HG02840 (cell line): ENCODE measurements around the gene IGSF8.

ENCODE experiments used
- ATAC-seq: cut with Tn5 transposase; IDR thresholded peaks from one replicate; pipeline ENCODE4 v1.9.1; 2021; ENCODE audit warnings: mild to moderate bottlenecking, moderate library complexity, moderate number of reproducible peaks; ENCODE audit not compliant: unreplicated experiment, low FRiP score

Gene IGSF8

DNA sequence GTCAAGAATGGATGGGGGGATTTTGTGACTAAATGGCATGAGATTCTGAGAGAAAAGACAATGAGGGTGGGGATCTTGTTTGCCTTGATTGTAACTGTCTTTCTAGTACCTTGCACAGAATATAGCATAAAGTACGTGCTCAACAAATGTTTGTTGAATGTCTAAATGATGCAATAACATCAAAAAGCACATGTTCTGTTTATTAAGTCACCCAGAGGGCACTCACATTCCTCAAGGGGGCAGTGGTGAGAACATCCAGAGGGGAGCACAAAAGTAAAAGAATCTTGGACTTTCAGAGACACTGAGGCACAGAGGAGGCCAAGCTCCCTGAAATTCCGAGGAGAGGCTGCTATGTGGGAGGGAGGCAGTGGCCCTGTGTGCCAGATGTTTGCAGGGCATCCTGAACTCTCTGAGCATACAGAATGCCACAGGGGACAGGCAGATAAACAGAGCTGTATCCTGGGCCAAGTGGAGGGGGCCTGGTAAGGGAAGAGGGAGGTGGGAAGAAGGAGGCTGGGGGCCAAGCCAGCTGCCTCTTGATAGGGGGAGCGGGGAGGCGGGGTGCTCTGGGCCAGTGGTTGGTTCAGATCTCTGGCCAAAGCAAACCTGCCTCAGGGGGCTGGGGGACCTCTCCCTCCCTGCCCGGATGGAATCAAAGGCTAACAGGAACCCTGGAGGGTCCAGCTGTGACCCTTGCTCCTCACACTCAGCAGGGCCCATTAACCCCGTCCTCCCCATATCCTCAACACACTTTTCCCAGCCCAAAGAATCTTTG, 10.7 kb upstream of the IGSF8 start:
- no peak for ATAC-seq

DNA sequence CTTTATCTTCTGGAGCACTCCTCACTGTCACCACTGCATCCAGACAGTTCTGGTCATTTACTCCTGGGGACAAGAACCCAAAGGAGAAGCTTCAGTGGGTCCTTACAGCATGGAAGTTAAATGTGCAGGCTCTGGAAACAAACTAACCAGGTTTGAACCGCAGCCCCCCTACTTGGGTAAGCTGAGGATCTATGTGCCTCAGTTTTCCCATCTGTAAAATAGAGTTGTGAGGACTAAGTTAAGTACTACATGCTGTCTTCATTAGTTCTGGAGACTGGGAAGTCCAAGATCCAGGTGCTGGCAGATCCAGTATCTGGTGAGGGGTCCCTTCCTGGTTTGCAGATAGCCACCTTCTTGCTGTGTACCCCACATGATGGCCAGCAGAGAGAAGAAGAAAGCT, 9.1 kb upstream of the IGSF8 start:
- ATAC-seq, result no peak

DNA sequence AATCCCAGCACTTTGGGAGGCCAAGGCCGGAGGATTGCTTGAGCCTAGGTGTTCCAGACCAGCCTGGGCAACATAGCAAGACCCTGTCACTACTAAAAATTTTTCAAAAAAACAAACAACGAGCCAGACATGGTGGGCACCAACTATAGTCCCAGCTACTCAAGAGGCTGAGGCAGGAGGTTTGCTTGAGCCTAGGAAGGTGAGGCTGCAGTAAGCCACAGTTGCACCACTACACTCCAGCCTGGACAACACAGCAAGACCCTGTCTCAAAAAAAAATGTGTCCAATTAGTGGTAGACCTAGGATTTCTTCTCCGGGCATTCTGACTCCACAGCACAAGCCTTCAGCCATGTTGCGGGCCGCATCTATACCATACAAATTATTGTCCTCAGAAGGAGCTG, 6.7 kb upstream of the IGSF8 start:
- ATAC-seq, result no peak

DNA sequence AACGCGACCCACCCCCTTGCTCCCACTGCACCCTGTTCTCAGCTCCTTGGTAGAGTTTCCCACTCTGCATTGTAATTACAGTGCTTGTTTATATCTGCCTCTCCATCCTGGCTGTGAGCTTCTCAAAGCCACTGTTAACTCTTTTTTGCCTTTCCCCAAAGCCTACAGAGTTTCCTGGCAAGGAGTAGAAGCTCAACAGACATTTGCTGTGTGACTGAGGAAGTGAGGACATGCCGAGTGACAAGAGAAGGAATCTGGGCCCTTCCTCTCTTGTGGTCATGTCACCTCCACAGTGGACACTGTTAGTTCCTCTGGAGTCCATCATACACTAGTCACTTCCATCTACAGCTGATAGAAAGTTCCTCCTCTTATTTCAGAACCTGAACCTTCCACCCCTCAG, 6.1 kb upstream of the IGSF8 start:
- no peak for ATAC-seq

DNA sequence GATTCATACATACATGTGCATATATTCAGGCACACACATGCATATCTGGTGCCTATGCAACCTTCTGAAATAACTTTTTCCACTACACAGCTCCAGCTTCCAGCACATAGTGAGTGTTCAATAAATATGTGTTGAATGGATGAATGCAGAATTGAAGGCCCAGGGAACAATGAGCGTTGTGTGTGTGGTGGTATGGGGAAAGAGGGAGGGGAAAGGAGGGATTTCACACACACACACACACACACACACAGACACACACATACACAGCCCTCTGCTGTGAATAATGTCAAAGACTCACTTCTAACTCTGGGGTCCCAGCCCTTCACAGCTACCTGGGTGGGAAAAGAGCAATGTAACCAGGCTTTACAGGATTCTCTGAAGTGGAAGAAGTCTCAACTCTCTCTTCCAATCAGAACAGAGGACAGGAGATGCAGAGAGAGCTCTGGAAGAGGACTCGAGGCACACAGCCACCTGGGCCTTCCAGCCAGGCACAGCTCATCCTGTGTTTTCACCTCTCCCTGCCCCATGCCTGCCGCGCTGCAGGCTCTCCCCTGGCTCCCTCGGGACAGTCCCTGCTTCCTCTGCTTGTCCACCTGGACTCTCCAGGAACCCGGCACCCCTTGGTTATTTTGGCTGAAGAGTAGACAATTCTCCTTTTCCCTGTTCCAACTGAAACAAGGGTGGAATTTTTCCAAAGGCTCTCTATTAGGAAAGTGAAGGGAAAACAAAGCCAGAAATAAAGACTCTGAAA, 5.4 kb upstream of the IGSF8 start:
- ATAC-seq, result no peak

DNA sequence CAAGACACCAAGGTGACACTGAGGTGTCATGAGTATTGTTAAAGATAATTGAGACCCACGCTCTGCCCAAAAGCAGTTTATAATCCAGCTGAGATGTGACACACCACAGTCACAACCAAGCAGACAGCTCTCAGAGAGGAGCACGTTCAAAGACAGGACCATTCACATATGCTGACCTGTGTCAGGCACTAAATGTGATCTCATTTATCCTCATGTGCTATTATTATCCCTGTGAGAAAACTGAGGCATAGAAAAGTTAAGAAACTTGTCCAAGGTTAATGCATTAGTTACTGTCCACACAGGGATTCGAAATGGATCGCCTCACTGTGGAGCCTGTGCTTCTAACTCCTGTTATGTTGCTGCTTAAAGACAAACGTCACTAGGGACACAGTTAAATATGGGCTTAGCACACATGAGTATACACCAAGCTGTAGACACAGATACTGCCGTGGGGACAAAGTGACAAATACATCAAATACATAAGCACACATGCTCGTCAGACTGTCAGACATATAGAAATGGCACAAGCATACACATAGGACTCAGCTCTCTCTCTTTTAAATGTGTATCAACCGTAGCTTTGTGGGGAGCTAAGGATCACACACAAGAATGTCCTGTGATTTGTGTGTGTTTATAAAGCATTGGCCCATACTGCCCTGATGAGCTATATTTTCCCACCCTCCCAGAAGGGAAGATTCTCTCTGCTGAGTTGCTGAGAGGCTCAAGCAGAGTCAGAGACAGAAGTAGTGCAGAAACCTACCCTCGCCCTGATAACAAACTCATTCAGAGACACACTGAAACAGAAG, 3.5 kb upstream of the IGSF8 start:
- no peak for ATAC-seq

DNA sequence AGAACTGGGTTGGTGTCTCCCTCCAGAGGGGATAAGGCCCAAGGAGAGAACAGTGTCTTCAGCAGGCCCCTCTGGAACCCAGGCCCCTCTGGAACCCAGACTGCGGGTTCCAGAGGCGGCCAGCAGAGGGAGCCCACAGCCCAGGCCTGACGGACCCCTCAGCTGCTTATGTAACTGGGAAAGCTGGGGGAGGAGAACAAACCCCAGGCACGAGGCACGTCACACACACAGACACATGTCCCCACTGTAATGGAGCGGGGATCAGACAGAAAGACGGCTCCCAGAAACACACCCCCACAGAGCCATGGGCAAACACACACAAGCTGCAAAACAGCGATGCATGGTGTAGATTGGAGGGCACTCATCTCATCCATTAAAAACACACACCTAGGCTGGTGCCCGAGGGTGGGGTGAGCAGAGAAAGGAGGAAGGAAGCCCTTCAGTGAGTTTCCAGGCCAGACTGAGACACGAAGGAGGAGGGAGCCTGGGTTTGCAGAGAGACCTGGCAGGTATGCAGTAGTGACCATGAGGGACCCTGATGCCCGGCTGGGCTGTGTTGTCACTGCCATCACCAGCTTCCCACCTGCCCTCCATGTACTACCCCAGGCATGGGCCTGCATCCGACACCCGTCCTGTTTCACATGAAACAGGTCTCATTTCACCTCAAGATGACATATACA, 2.8 kb upstream of the IGSF8 start:
- no peak for ATAC-seq

DNA sequence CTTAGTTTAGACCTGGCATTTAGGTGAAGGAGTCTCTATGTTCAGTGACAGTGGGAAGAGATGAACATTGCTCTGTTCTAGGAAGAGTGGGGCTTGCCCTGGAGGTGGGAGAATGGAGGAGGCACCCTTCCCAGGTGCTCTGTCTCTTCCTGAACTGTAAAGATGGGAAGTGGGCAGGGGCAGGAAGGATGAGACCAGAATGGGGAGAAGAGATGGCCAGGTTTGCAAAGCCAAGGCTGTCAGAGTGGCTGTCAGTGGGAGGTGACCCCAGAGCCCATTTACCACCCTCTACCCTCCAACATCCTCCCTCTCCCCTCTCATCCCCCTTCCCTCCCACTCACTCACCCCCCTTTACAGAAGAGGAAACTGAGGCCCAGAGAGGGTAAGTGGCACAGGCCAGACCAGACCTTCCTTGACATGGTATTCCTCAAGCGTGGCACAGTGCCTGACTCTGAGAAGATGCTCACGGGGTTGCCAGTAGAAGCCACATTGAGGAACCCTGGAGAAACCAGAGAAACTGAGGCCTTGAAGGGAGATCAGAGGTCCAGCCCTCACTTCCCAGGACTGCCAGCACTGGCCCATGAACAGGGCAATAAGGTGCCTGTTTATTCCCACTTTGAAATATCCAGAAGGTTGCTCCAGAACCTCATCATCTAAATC, 1.4 kb upstream of the IGSF8 start:
- ATAC-seq, result no peak

DNA sequence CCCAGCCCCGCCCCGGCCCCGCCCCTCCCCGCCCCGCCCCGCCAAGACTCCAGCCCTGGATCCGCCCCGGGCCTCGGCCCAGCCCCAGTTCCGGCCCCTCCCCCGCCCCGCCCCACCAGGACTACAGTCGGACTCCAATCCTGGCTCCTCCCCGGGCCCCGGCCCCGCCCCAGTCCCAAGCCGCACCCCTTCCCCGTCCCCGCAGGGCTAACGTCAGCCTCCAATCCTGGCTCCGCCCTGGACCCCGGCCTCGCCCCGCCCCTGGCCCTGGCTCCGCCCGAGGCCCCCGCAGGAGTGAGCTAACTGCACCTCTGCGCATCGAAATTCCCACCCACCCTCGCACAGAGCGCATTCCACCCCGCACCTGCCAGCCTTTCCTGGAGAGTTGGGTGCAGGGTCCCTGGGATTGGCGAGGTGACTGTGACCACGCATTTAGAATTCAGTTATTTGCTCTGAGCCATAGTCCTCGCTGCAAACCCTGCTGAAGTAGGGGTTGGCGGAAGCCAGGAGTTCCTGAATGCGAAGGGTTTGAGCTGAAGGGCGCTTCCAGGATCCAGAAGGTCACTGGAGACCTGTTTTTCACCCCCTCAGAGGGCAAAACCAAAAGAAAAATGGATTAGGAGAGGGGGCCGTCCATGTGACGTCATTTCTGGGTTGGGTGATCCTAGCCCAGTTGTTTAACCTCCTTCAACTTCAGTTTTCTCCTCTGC, 588 bp upstream of the IGSF8 start:
- ATAC-seq, result peak; percentile 77

DNA sequence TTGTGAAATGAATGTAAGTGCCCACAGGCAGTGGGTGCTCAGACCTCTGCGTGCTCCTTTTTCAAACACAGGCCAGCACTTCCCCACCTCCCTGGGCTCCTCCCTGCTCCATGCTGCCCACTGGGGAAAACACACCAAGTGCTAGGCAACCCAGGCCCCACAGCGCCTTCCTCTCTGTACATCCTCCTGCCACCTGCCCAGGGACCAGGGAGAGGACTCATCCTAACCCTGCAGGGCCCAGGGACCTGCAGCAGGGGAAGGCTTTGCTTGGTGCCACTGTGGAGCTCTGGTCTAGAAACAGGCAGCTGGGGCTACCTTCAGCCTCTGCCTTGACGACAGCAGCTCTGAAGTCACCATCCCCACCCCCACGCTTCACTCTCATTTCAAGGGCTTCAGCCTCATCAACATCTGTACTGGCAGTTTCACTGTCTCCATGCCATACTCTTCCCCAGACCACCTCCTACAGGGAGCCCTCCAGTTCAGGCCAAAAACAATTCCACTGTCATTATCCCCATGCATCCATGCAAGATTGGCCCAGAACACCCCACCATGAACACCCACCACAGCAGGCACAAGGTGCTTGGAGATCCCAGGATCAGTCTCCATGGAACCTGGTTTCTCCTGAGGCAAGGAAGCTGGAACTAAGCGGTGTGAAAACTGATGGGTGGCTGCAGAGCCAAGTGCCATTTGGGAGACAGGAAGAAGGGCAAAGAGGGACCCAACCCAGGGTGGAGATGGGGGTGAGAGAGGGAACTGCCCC, 1.1 kb downstream of the IGSF8 start:
- ATAC-seq, result no peak

DNA sequence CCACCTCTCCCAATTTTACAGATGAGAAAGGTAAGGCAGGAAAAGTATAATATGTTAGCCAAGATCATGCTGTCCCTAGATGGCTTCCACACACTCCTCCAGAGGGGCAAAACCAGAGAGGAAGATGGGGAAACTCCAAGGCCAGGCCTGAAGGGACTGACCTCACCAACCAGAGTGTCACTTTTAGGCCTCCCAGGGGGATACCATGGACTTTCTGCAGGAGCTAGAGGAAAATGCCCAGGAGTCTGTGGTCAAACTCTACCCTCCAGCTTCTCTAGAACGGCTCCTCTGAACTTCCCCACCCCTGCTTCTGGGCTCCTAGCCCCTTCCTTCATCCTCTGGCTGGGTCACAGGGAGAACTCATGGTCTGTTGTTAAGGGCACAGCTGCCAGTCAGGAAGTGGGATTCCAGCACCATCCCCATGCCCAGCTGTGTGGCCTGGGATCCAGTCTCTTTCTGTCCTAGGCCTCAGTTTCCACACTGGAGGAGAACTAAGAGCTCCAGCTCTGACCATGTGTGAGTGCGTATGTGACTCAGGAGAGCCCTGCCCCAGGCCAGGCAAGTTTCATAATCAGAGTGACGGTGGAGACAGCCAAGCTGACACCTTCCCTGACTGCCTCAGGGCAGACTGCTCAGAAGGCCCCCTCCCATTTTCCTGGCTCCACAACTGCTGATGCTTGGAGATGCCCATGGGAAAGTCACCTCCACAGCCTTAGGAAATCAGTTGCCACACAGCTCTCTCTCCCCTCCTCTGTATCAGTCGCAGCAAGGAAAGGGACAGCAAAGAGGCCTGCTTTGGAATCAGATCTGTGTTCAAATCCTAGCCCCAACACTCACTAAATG, 1.9 kb downstream of the IGSF8 start:
- no peak for ATAC-seq

DNA sequence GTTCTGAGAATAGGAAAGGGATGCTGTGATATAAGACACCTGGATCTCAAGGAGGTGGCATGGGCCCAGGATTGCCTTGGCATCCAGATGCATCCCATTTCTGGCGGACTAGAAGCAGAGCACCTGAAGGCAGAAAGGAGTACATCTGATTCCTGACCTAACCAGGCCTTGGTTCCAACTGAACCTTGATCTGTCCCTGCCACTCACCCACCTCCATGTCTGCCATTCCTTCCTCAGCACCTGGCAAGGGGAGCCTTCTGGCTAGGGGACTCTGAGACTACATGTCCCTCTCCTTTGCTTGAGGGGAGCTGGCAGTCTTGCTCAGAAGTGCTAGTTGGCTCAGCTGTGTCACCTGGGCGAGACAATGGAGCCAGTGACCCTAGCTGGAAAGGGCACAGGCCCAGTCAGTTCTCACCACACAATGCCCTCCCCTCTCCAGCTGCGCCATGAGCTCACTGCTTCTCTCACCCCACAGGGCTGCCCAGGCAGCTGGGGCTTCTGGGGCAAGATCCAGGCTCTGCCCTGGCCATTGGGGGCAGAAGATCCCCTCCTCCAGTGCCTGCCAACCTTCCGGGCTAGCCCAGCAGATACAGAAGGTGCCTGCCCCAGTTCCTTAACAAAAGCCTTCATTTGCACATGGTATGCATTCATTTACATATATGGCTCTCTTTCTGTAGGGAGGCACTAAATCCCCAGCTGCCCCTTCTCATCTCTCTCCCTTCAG, 2.9 kb downstream of the IGSF8 start:
- ATAC-seq, result no peak

DNA sequence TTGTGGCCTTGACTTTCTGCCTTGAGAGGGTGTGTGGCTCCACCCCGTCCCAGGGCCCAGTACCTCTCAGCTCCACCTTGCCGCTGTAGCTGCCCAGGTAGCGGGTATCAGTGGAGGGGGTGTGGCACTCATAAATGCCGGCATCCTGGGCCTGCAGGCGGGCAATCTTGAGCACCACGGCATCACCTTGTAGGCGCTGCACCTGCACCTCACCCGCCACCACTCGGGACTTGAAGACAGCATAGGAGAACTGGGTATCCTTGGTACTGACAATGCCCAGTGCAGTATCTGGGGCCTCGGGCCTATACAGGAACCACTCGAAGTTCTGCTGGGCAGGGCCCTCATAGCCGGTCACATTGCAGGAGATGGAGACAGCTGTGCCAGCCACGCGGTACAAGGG, 3.6 kb downstream of the IGSF8 start:
- ATAC-seq, result no peak

DNA sequence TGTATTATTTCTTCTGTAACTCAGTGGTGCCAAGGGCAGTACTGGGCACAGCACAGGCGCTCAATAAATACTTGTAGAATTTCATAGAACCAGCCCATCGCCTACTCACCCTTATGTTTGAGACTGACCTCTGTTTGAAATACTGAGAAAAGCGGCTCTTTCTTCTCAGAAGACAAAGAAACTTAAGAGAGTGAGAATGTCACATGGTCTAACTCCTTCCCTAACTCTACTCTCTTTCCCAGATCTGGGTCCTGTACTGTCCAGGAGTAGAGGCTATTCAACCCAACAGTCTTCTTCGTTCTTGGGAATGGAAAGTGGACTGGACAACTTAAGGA, 4.2 kb downstream of the IGSF8 start:
- ATAC-seq, result no peak

DNA sequence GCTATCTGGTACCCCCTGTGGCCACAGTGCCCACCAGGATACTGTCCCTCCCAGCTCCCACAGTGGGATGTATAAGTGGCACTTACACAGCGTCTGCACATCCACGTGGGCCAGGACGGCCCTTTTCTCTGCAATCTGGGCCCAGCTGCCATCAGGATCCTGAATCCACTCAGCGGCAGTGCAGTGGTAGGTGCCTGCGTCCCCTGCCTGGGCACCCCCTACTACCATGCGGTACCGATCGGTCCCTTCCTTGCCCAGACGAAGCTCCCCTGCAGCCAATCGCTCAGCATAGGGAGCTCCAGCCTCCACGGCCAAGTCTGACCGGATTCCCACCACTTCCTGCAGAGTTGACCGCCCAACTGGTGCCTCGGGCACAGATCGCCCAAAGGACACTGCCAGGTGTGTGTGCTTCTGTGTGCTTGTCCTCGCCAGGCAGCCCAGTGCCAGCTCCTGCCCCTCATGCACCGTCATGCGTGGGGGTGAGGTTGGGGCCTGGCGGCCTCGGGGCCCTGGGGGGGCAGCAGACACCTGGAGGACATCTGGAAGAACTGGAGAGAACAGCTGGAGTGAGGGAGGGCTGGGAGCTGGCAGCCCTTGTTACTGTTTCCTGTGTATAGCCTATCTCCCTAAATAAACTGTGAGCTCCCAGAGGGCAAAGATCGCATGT, 4.7 kb downstream of the IGSF8 start:
- ATAC-seq, result no peak

DNA sequence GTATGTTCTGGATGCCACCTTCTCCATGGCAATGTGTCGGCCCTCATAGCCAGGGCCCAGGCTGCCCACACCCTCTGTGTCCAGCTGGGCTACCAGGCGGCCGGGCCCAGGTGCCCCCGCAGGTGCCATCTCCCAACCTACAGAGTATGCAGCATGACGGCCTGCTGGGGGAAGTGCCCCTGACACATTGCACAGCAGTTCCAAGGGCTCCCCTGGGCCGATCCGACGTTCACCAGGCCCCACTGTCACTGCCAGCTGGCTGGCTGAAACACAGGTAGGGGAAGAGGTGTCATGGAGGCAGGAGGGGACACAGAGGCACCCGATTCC, 5.4 kb downstream of the IGSF8 start:
- ATAC-seq, result no peak
